ENCODE measurements around the gene IGFL1.
"Not testable (repeated sequence)": the region's sequence is repeated elsewhere in the genome, so short reads cannot be mapped to it uniquely, and the experiment has no call there.

IGFL1 gene

GRCh38 chr19:46239193-46240024 is 9.9 kb downstream of the IGFL1 start:
- Histone ChIP-seq H4K20me1 (no peaks in the 10 kb centered on the region), H3K4me3 (no peak overlapping the region), H3K9ac (no peak overlapping the region), H3K4me1 (no peaks in the 10 kb centered on the region), H3K27me3 (no peaks in the 10 kb centered on the region), H3K9me3 (no peaks in the 10 kb centered on the region), H3K36me3 (no peaks in the 10 kb centered on the region), H3K27ac (no peak overlapping the region), H3K4me2 (no peak overlapping the region)
- TF ChIP-seq Cebpa-rat (IDR thresholded peaks at IDR 0.05): no peak

- Histone ChIP-seq H3K4me1 (no peaks in the 10 kb centered on the region), H3K4me2 (no peak overlapping the region), H3K9ac (no peak overlapping the region), H3K27ac (no peak overlapping the region), H3K36me3 (no peaks in the 10 kb centered on the region), H3K27me3 (no peaks in the 10 kb centered on the region), H4K20me1 (no peaks in the 10 kb centered on the region), H3K4me3 (no peak overlapping the region), H3K9me3 (no peaks in the 10 kb centered on the region)
- TF ChIP-seq Cebpa-rat (IDR thresholded peaks at IDR 0.05): no peak
These were observed 11.2 kb downstream of the IGFL1 start for GRCh38 chr19:46240693-46241092.

GRCh38 chr19:46241626-46242025 is 12.1 kb downstream of the IGFL1 start:
- Histone ChIP-seq H3K4me3 (no peak overlapping the region), H3K27me3 (no peaks in the 10 kb centered on the region), H3K9me3 (no peaks in the 10 kb centered on the region), H3K36me3 (no peaks in the 10 kb centered on the region), H4K20me1 (no peaks in the 10 kb centered on the region), H3K4me1 (no peaks in the 10 kb centered on the region), H3K27ac (no peak overlapping the region), H3K4me2 (no peak overlapping the region), H3K9ac (no peak overlapping the region)
- TF ChIP-seq Cebpa-rat (IDR thresholded peaks at IDR 0.05): no peak

GRCh38 chr19:46243081-46243654 is 13.6 kb downstream of the IGFL1 start:
- not testable (repeated sequence) for H4K20me1 ChIP-seq, H3K27ac ChIP-seq, H3K9me3 ChIP-seq, H3K4me2 ChIP-seq, H3K36me3 ChIP-seq, H3K4me1 ChIP-seq, H3K27me3 ChIP-seq, H3K9ac ChIP-seq, H3K4me3 ChIP-seq

- no peaks in the 10 kb centered on the region for H3K27me3 ChIP-seq
- peaks cover 3% of the 10 kb centered on the region for H3K9me3 ChIP-seq
- no peak for TF ChIP-seq Cebpa-rat (IDR thresholded peaks at IDR 0.05)
- H3K4me1 ChIP-seq: peaks cover 13% of the 10 kb centered on the region
- H3K36me3 ChIP-seq: no peaks in the 10 kb centered on the region
- H3K9ac ChIP-seq: no peak overlapping the region
- no peaks in the 10 kb centered on the region for H4K20me1 ChIP-seq
- H3K4me3 ChIP-seq: no peak overlapping the region
- no peak overlapping the region for H3K27ac ChIP-seq
- no peak overlapping the region for H3K4me2 ChIP-seq
These were observed 20.7 kb downstream of the IGFL1 start for GRCh38 chr19:46250076-46250735.

GRCh38 chr19:46251416-46251815 is 21.9 kb downstream of the IGFL1 start:
- Histone ChIP-seq H3K4me1 (peaks cover 15% of the 10 kb centered on the region), H3K4me2 (no peak overlapping the region), H3K9ac (no peak overlapping the region), H3K9me3 (peaks cover 15% of the 10 kb centered on the region), H3K27ac (no peak overlapping the region), H4K20me1 (no peaks in the 10 kb centered on the region), H3K4me3 (no peak overlapping the region), H3K27me3 (no peaks in the 10 kb centered on the region), H3K36me3 (no peaks in the 10 kb centered on the region)
- TF ChIP-seq Cebpa-rat (IDR thresholded peaks at IDR 0.05): no peak

GRCh38 chr19:46254776-46255175 is 25.2 kb downstream of the IGFL1 start:
- peaks cover 19% of the 10 kb centered on the region for H3K4me1 ChIP-seq
- H3K27ac ChIP-seq: no peak overlapping the region
- peaks cover 17% of the 10 kb centered on the region for H3K9me3 ChIP-seq
- no peaks in the 10 kb centered on the region for H3K36me3 ChIP-seq
- no peaks in the 10 kb centered on the region for H3K27me3 ChIP-seq
- H3K9ac ChIP-seq: no peak overlapping the region
- no peak overlapping the region for H3K4me3 ChIP-seq
- H3K4me2 ChIP-seq: peak overlapping the region; percentile 43
- no peak for TF ChIP-seq Cebpa-rat (IDR thresholded peaks at IDR 0.05)
- H4K20me1 ChIP-seq: no peaks in the 10 kb centered on the region

GRCh38 chr19:46256855-46257254 is 27.3 kb downstream of the IGFL1 start:
- H3K27me3 ChIP-seq: peaks cover 4% of the 10 kb centered on the region; the same call in 1 of the 2 replicates
- no peak overlapping the region for H3K27ac ChIP-seq

GRCh38 chr19:46261501-46261900 is 32.0 kb downstream of the IGFL1 start:
- H3K9me3 ChIP-seq, H3K4me2 ChIP-seq, H4K20me1 ChIP-seq, H3K4me3 ChIP-seq, H3K9ac ChIP-seq, H3K36me3 ChIP-seq, H3K27ac ChIP-seq, H3K27me3 ChIP-seq: not testable (repeated sequence)
- peaks cover 24% of the 10 kb centered on the region for H3K4me1 ChIP-seq

More at GRCh38 chr19:46256855-46257254, 27.3 kb downstream of the IGFL1 start:
- no peak overlapping the region for H3K9ac ChIP-seq
- H3K4me3 ChIP-seq: no peak overlapping the region
- H3K4me1 ChIP-seq: peaks cover 19% of the 10 kb centered on the region
- TF ChIP-seq Cebpa-rat (IDR thresholded peaks at IDR 0.05): no peak
- H3K4me2 ChIP-seq: no peak overlapping the region
- H3K9me3 ChIP-seq: peaks cover 17% of the 10 kb centered on the region
- peaks cover 6% of the 10 kb centered on the region; the same call in 1 of the 2 replicates for H4K20me1 ChIP-seq
- H3K36me3 ChIP-seq: no peaks in the 10 kb centered on the region

GRCh38 chr19:46262684-46263296 is 33.2 kb downstream of the IGFL1 start:
- H3K27ac ChIP-seq, H3K4me3 ChIP-seq, H3K27me3 ChIP-seq, H3K9me3 ChIP-seq, H3K9ac ChIP-seq, H3K36me3 ChIP-seq, H4K20me1 ChIP-seq: not testable (repeated sequence)
- peak overlapping the region; percentile 73 for H3K4me2 ChIP-seq
- peaks cover 24% of the 10 kb centered on the region for H3K4me1 ChIP-seq

GRCh38 chr19:46264801-46265200 is 35.3 kb downstream of the IGFL1 start:
- H3K9ac ChIP-seq, H3K4me3 ChIP-seq, H3K36me3 ChIP-seq, H4K20me1 ChIP-seq, H3K9me3 ChIP-seq, H3K4me2 ChIP-seq, H3K27ac ChIP-seq, H3K27me3 ChIP-seq: not testable (repeated sequence)
- H3K4me1 ChIP-seq: peaks cover 28% of the 10 kb centered on the region

Data from BLaER1 (cell line).